Breast epithelium (tissue), 4 donors: Measurements from ENCODE around the gene TMEM106C. TPM values are rescaled to one million over a fixed set of nuclear protein-coding genes. Genes with fewer than 3 reads are reported as not detected.

Experiments
- DNase-seq, 2 donors: peaks; one replicate each; pipeline ENCODE4 v3.0.0-alpha.2; 2019; ENCODE audit warnings: low spot score in 2 of 2
- H3K27ac ChIP-seq, 2 donors: fragments of 200-600 bp; sonication (generic) in 1 of 2; one replicate each; pipeline ENCODE4 v1.5.1; 2016 to 2019; ENCODE audit warnings: mild to moderate bottlenecking in 1 of 2
- H3K27me3 ChIP-seq, 2 donors: fragments of 200-600 bp; sonication (generic) in 1 of 2; one replicate each; pipeline versions ENCODE4 v1.5.1 to v1.6.0; 2017 to 2019; ENCODE audit warnings: control low read depth in 1 of 2, mild to moderate bottlenecking in 1 of 2
- H3K36me3 ChIP-seq: fragments of 200-600 bp; one replicate; pipeline ENCODE4 v1.5.1; 2019
- H3K4me1 ChIP-seq, 2 donors: fragments of 200-600 bp; sonication (generic); one replicate each; pipeline ENCODE4 v1.5.1; 2016 to 2019; ENCODE audit warnings: control low read depth in 1 of 2
- H3K4me3 ChIP-seq, 3 donors: fragments of 200-600 bp; sonication (generic); 1 replicate in 2 of 3; 2 replicates in 1 of 3; pipeline ENCODE4 v1.5.1; 2016 to 2019; ENCODE audit warnings: mild to moderate bottlenecking in 3 of 3, moderate library complexity in 2 of 3
- H3K9me3 ChIP-seq, 2 donors: fragments of 200-600 bp; sonication (generic) in 1 of 2; one replicate each; pipeline ENCODE4 v1.5.1; 2016 to 2019; ENCODE audit warnings: control low read depth in 1 of 2
- CTCF ChIP-seq, 3 donors: fragments of 450-650 bp; IDR thresholded peaks; one replicate each; pipeline ENCODE4 v1.5.1; 2016 to 2017; ENCODE audit warnings: antibody characterized with exemption in 3 of 3, mild to moderate bottlenecking in 3 of 3, moderate library complexity in 3 of 3
- POLR2A ChIP-seq: fragments of 450-650 bp; IDR thresholded peaks from one replicate; pipeline ENCODE4 v1.6.1; 2016; ENCODE audit warnings: antibody characterized with exemption, mild to moderate bottlenecking, moderate library complexity
- POLR2AphosphoS5 ChIP-seq, 3 donors: sonication (generic); formaldehyde crosslinking; IDR thresholded peaks; one replicate each; pipeline ENCODE4 v1.6.1; 2017; ENCODE audit warnings: antibody characterized with exemption in 3 of 3
- intact Hi-C: fragments of 100-400 bp; cut with DNase I; formaldehyde crosslinking; loops from one replicate; pipeline ENCODE4 v1.15.1; 2023; ENCODE audit warnings: low total_unique reads
- total RNA-seq, 3 donors: library from RNA; depleted of rRNA; stranded (reverse); fragments of >200 nt; gene quantifications; one replicate each; pipeline ENCODE4 v1.1.0, GENCODE V29; 2016

Gene TMEM106C
- total RNA-seq, 3 donors from 2014 or later = 35.2 to 131 (median 73.4) TPM

GRCh38 chr12:47999816-48000215 lies 36.4 kb downstream of the TMEM106C start:
- DNase-seq = no peak
- TF ChIP-seq CTCF (IDR thresholded peaks at IDR 0.05) (no peak), POLR2AphosphoS5 (IDR thresholded peaks at IDR 0.05) (no peak), POLR2A (no peak)

GRCh38 chr12:48000878-48001504 lies 37.6 kb downstream of the TMEM106C start:
- Histone ChIP-seq H3K36me3 (no peaks in the 10 kb centered on the region), H3K4me1 (peaks cover 13 to 19% of the 10 kb centered on the region in 2 donors), H3K4me3 (peak overlapping the region; percentile 34 to 71 (median 53)), H3K27me3 (peaks cover 7 to 35% of the 10 kb centered on the region in 2 donors), H3K9me3 (no peaks in the 10 kb centered on the region), H3K27ac (peak overlapping the region; percentile 50 to 56)
- DNase-seq = peak; percentile 52 to 56
- no peak for TF ChIP-seq POLR2AphosphoS5 (IDR thresholded peaks at IDR 0.05)
- TF ChIP-seq CTCF (IDR thresholded peaks at IDR 0.05) = no peak
- no peak for TF ChIP-seq POLR2A
- intact Hi-C loops = no loop called here

More at GRCh38 chr12:47999816-48000215, 36.4 kb downstream of the TMEM106C start:
- Histone ChIP-seq H3K27me3 (peaks cover 3 to 29% of the 10 kb centered on the region in 2 donors), H3K36me3 (no peaks in the 10 kb centered on the region), H3K27ac (no peak overlapping the region), H3K4me1 (peaks cover 13 to 19% of the 10 kb centered on the region in 2 donors), H3K4me3 (no peak overlapping the region), H3K9me3 (no peaks in the 10 kb centered on the region)
- intact Hi-C loops = no loop called here

- H3K4me1 ChIP-seq = peaks cover 13 to 19% of the 10 kb centered on the region in 2 donors
- DNase-seq = peak in 1 of 2 donors; percentile 49
- no peak for TF ChIP-seq POLR2AphosphoS5 (IDR thresholded peaks at IDR 0.05)
- TF ChIP-seq POLR2A = no peak
- no peak for TF ChIP-seq CTCF (IDR thresholded peaks at IDR 0.05)
- H3K27ac ChIP-seq = peak overlapping the region; percentile 50 to 56
- no peaks in the 10 kb centered on the region for H3K36me3 ChIP-seq
- peak overlapping the region; percentile 34 to 71 (median 53) for H3K4me3 ChIP-seq
- H3K27me3 ChIP-seq = peaks cover 7 to 35% of the 10 kb centered on the region in 2 donors
- H3K9me3 ChIP-seq = no peaks in the 10 kb centered on the region
- intact Hi-C loops = no loop called here
These were observed 38.4 kb downstream of the TMEM106C start for GRCh38 chr12:48001505-48002413.

GRCh38 chr12:48002414-48002730 lies 39.0 kb downstream of the TMEM106C start:
- H3K4me3 ChIP-seq = peak overlapping the region; percentile 34 to 71 (median 53)
- H3K36me3 ChIP-seq = no peaks in the 10 kb centered on the region
- H3K4me1 ChIP-seq = peaks cover 13 to 19% of the 10 kb centered on the region in 2 donors
- H3K27ac ChIP-seq = peak overlapping the region in 1 of 2 donors; percentile 50
- no peaks in the 10 kb centered on the region for H3K9me3 ChIP-seq
- intact Hi-C loops = no loop called here
- DNase-seq = no peak
- peaks cover 7 to 35% of the 10 kb centered on the region in 2 donors for H3K27me3 ChIP-seq
- no peak for TF ChIP-seq CTCF (IDR thresholded peaks at IDR 0.05)
- no peak for TF ChIP-seq POLR2A
- TF ChIP-seq POLR2AphosphoS5 (IDR thresholded peaks at IDR 0.05) = no peak

GRCh38 chr12:48002773-48003218 lies 39.4 kb downstream of the TMEM106C start:
- Histone ChIP-seq H3K9me3 (no peaks in the 10 kb centered on the region), H3K4me3 (peak overlapping the region in 2 of 3 donors; percentile 53 to 71), H3K27me3 (peaks cover 7 to 35% of the 10 kb centered on the region in 2 donors), H3K27ac (no peak overlapping the region), H3K4me1 (peaks cover 13 to 19% of the 10 kb centered on the region in 2 donors), H3K36me3 (no peaks in the 10 kb centered on the region)
- intact Hi-C loops = no loop called here
- DNase-seq = no peak
- no peak for TF ChIP-seq POLR2A
- no peak for TF ChIP-seq POLR2AphosphoS5 (IDR thresholded peaks at IDR 0.05)
- TF ChIP-seq CTCF (IDR thresholded peaks at IDR 0.05) = no peak
